ENCODE data around the gene FZD1. TPM values are rescaled to one million over a fixed set of nuclear protein-coding genes. Genes with fewer than 3 reads are reported as not detected.
A peak's percentile ranks its signal among the peaks of the same experiment; 100 is the strongest.

FZD1 gene
- polyA plus RNA-seq (2013, experiment 1 of 2): 0.98 TPM
- 0.97 TPM for polyA plus RNA-seq (2013, experiment 2 of 2)

- H4K5ac ChIP-seq (ENCODE audit: low read length): no peak within 1 kb of the TSS
- peak within 1 kb of the TSS; percentile 57 for H3K23ac ChIP-seq (ENCODE audit: low read length)
- no peaks in the 10 kb centered on the region for H3K79me1 ChIP-seq (ENCODE audit: low read length)
- no peak within 1 kb of the TSS for H2BK15ac ChIP-seq (replicated peaks; ENCODE audit: low read depth)
- peak within 1 kb of the TSS; percentile 84 for H3K56ac ChIP-seq (ENCODE audit: low read length)
- no peaks in the 10 kb centered on the region for H3K36me3 ChIP-seq (ENCODE audit: control insufficient read depth, insufficient read depth, low read length)
- no peak within 1 kb of the TSS for H2AK5ac ChIP-seq (ENCODE audit: low read length)
- H2BK5ac ChIP-seq (ENCODE audit: low read length): no peak within 1 kb of the TSS
- no peaks in the 10 kb centered on the region for H3K79me2 ChIP-seq (ENCODE audit: control insufficient read depth, insufficient read depth, low read length)
- H4K8ac ChIP-seq (ENCODE audit: low read depth, low read length): no peak within 1 kb of the TSS
- peak; percentile 99 for DNase-seq
- no CpG with 5 or more reads among the region's 90 CpGs for WGBS (ENCODE audit: extremely low coverage, insufficient coverage, low lambda C conversion rate)
- peak within 1 kb of the TSS; percentile 70 for H3K18ac ChIP-seq (ENCODE audit: low read length)
- peak within 1 kb of the TSS; percentile 90 for H3K27ac ChIP-seq (ENCODE audit: low read depth, low read length)
- peak within 1 kb of the TSS; percentile 45 for H3K4me3 ChIP-seq (ENCODE audit: low read length)
- peak within 1 kb of the TSS; percentile 60 for H3K9ac ChIP-seq (ENCODE audit: low read length)
- peaks cover 27% of the 10 kb centered on the region for H3K27me3 ChIP-seq (ENCODE audit: insufficient read depth, low read length, poor library complexity)
- H3K4me2 ChIP-seq (ENCODE audit: low read length): peak within 1 kb of the TSS; percentile 88
- peaks cover 9% of the 10 kb centered on the region for H3K4me1 ChIP-seq (ENCODE audit: control insufficient read depth, low read depth, low read length)
- no peak within 1 kb of the TSS for H3K4ac ChIP-seq (ENCODE audit: low read depth, low read length)
- no peak within 1 kb of the TSS for H2BK120ac ChIP-seq (ENCODE audit: low read depth, low read length)
These were observed at the start of gene FZD1 for GRCh38 chr7:91264046-91264923. Gene FZD1 (plus strand): TSS chr7:91264433. CDS start chr7:91264881, 448 bp downstream.

- WGBS (ENCODE audit: extremely low coverage, insufficient coverage, low lambda C conversion rate): no CpG with 5 or more reads among the region's 2 CpGs
- H3K18ac ChIP-seq (ENCODE audit: low read length): no peak overlapping the region
- H4K5ac ChIP-seq (ENCODE audit: low read length): no peak overlapping the region
- H3K23ac ChIP-seq (ENCODE audit: low read length): no peak overlapping the region
- H2BK15ac ChIP-seq (replicated peaks; ENCODE audit: low read depth): no peak overlapping the region
- no peak overlapping the region for H3K27ac ChIP-seq (ENCODE audit: low read depth, low read length)
- no peaks in the 10 kb centered on the region for H3K79me2 ChIP-seq (ENCODE audit: control insufficient read depth, insufficient read depth, low read length)
- no peaks in the 10 kb centered on the region for H3K79me1 ChIP-seq (ENCODE audit: low read length)
- H2AK5ac ChIP-seq (ENCODE audit: low read length): no peak overlapping the region
- no peak for DNase-seq
- H3K4me2 ChIP-seq (ENCODE audit: low read length): no peak overlapping the region
- H3K4me1 ChIP-seq (ENCODE audit: control insufficient read depth, low read depth, low read length): no peaks in the 10 kb centered on the region
- no peak overlapping the region for H4K8ac ChIP-seq (ENCODE audit: low read depth, low read length)
- H3K4ac ChIP-seq (ENCODE audit: low read depth, low read length): no peak overlapping the region
- no peak overlapping the region for H3K9ac ChIP-seq (ENCODE audit: low read length)
- H2BK5ac ChIP-seq (ENCODE audit: low read length): no peak overlapping the region
- H3K56ac ChIP-seq (ENCODE audit: low read length): no peak overlapping the region
- H3K27me3 ChIP-seq (ENCODE audit: insufficient read depth, low read length, poor library complexity): no peaks in the 10 kb centered on the region
- H3K4me3 ChIP-seq (ENCODE audit: low read length): no peak overlapping the region
- H2BK120ac ChIP-seq (ENCODE audit: low read depth, low read length): no peak overlapping the region
- H3K36me3 ChIP-seq (ENCODE audit: control insufficient read depth, insufficient read depth, low read length): no peaks in the 10 kb centered on the region
These were observed 37.8 kb upstream of the FZD1 start for GRCh38 chr7:91226411-91226810.

GRCh38 chr7:91228327-91228726, 35.9 kb upstream of the FZD1 start:
- DNase-seq: no peak
- H3K27me3 ChIP-seq (ENCODE audit: insufficient read depth, low read length, poor library complexity): no peaks in the 10 kb centered on the region
- no peaks in the 10 kb centered on the region for H3K4me1 ChIP-seq (ENCODE audit: control insufficient read depth, low read depth, low read length)
- H4K8ac ChIP-seq (ENCODE audit: low read depth, low read length): no peak overlapping the region
- H4K5ac ChIP-seq (ENCODE audit: low read length): no peak overlapping the region
- H3K56ac ChIP-seq (ENCODE audit: low read length): no peak overlapping the region
- H3K79me2 ChIP-seq (ENCODE audit: control insufficient read depth, insufficient read depth, low read length): no peaks in the 10 kb centered on the region
- no peaks in the 10 kb centered on the region for H3K36me3 ChIP-seq (ENCODE audit: control insufficient read depth, insufficient read depth, low read length)
- H3K18ac ChIP-seq (ENCODE audit: low read length): no peak overlapping the region
- H2AK5ac ChIP-seq (ENCODE audit: low read length): no peak overlapping the region
- H3K27ac ChIP-seq (ENCODE audit: low read depth, low read length): no peak overlapping the region
- no peak overlapping the region for H3K4me3 ChIP-seq (ENCODE audit: low read length)
- H3K23ac ChIP-seq (ENCODE audit: low read length): no peak overlapping the region
- H3K4ac ChIP-seq (ENCODE audit: low read depth, low read length): no peak overlapping the region
- H2BK15ac ChIP-seq (replicated peaks; ENCODE audit: low read depth): no peak overlapping the region
- H2BK5ac ChIP-seq (ENCODE audit: low read length): no peak overlapping the region
- H3K79me1 ChIP-seq (ENCODE audit: low read length): no peaks in the 10 kb centered on the region
- no CpG with 5 or more reads among the region's 2 CpGs for WGBS (ENCODE audit: extremely low coverage, insufficient coverage, low lambda C conversion rate)
- H2BK120ac ChIP-seq (ENCODE audit: low read depth, low read length): no peak overlapping the region
- no peak overlapping the region for H3K9ac ChIP-seq (ENCODE audit: low read length)
- H3K4me2 ChIP-seq (ENCODE audit: low read length): no peak overlapping the region

- no peak overlapping the region for H3K23ac ChIP-seq (ENCODE audit: low read length)
- H3K27me3 ChIP-seq (ENCODE audit: insufficient read depth, low read length, poor library complexity): no peaks in the 10 kb centered on the region
- H2BK5ac ChIP-seq (ENCODE audit: low read length): no peak overlapping the region
- H4K5ac ChIP-seq (ENCODE audit: low read length): no peak overlapping the region
- no peaks in the 10 kb centered on the region for H3K79me2 ChIP-seq (ENCODE audit: control insufficient read depth, insufficient read depth, low read length)
- H3K4me3 ChIP-seq (ENCODE audit: low read length): no peak overlapping the region
- H3K4ac ChIP-seq (ENCODE audit: low read depth, low read length): no peak overlapping the region
- H3K4me1 ChIP-seq (ENCODE audit: control insufficient read depth, low read depth, low read length): no peaks in the 10 kb centered on the region
- no peak overlapping the region for H3K18ac ChIP-seq (ENCODE audit: low read length)
- no peaks in the 10 kb centered on the region for H3K36me3 ChIP-seq (ENCODE audit: control insufficient read depth, insufficient read depth, low read length)
- H4K8ac ChIP-seq (ENCODE audit: low read depth, low read length): no peak overlapping the region
- H3K27ac ChIP-seq (ENCODE audit: low read depth, low read length): no peak overlapping the region
- no peak for DNase-seq
- no peak overlapping the region for H3K9ac ChIP-seq (ENCODE audit: low read length)
- no peak overlapping the region for H2BK15ac ChIP-seq (replicated peaks; ENCODE audit: low read depth)
- no peak overlapping the region for H2BK120ac ChIP-seq (ENCODE audit: low read depth, low read length)
- no CpG with 5 or more reads among the region's 2 CpGs for WGBS (ENCODE audit: extremely low coverage, insufficient coverage, low lambda C conversion rate)
- no peaks in the 10 kb centered on the region for H3K79me1 ChIP-seq (ENCODE audit: low read length)
- H3K4me2 ChIP-seq (ENCODE audit: low read length): no peak overlapping the region
- no peak overlapping the region for H2AK5ac ChIP-seq (ENCODE audit: low read length)
- H3K56ac ChIP-seq (ENCODE audit: low read length): no peak overlapping the region
These were observed 35.2 kb upstream of the FZD1 start for GRCh38 chr7:91228927-91229558.

- Histone ChIP-seq H3K56ac (ENCODE audit: low read length) (no peak overlapping the region), H3K18ac (ENCODE audit: low read length) (no peak overlapping the region), H3K36me3 (ENCODE audit: control insufficient read depth, insufficient read depth, low read length) (no peaks in the 10 kb centered on the region), H3K4me3 (ENCODE audit: low read length) (no peak overlapping the region), H3K4me1 (ENCODE audit: control insufficient read depth, low read depth, low read length) (no peaks in the 10 kb centered on the region), H2BK5ac (ENCODE audit: low read length) (no peak overlapping the region), H4K8ac (ENCODE audit: low read depth, low read length) (no peak overlapping the region), H3K4me2 (ENCODE audit: low read length) (no peak overlapping the region), H2AK5ac (ENCODE audit: low read length) (no peak overlapping the region), H4K5ac (ENCODE audit: low read length) (no peak overlapping the region), H3K23ac (ENCODE audit: low read length) (no peak overlapping the region), H3K79me2 (ENCODE audit: control insufficient read depth, insufficient read depth, low read length) (no peaks in the 10 kb centered on the region), H2BK15ac (replicated peaks; ENCODE audit: low read depth) (no peak overlapping the region), H2BK120ac (ENCODE audit: low read depth, low read length) (no peak overlapping the region), H3K4ac (ENCODE audit: low read depth, low read length) (no peak overlapping the region), H3K27me3 (ENCODE audit: insufficient read depth, low read length, poor library complexity) (no peaks in the 10 kb centered on the region), H3K27ac (ENCODE audit: low read depth, low read length) (no peak overlapping the region), H3K79me1 (ENCODE audit: low read length) (no peaks in the 10 kb centered on the region), H3K9ac (ENCODE audit: low read length) (no peak overlapping the region)
- DNase-seq: no peak
- no CpG with 5 or more reads among the region's 2 CpGs for whole genome bisulfite sequencing (ENCODE audit: extremely low coverage, insufficient coverage, low lambda C conversion rate)
These were observed 34.1 kb upstream of the FZD1 start for GRCh38 chr7:91230100-91230499.
